ENCODE measurements around the gene PHACTR1. TPM values are rescaled to one million over a fixed set of nuclear protein-coding genes. Genes with fewer than 3 reads are reported as not detected.

Gene PHACTR1
- total RNA-seq, 1 donor from 2014 or later: 8.5 TPM

- Histone ChIP-seq H2AFZ (ENCODE audit: low read depth, low read length) (no peak overlapping the region), H3K4me3 (ENCODE audit: insufficient read depth, low read depth, low read length) (no peak overlapping the region), H3K9ac (ENCODE audit: low read length) (no peak overlapping the region), H3K27me3 (ENCODE audit: insufficient read depth, low read length) (no peaks in the 10 kb centered on the region), H3K36me3 (ENCODE audit: insufficient read depth, low read length) (no peaks in the 10 kb centered on the region), H3K4me1 (ENCODE audit: insufficient read depth, low read length) (no peaks in the 10 kb centered on the region), H3K27ac (ENCODE audit: low read depth, low read length) (no peak overlapping the region), H3K9me3 (ENCODE audit: insufficient read depth, low read depth, low read length) (no peaks in the 10 kb centered on the region), H4K20me1 (ENCODE audit: insufficient read depth, low read length) (no peaks in the 10 kb centered on the region), H3K4me2 (ENCODE audit: low read length) (no peak overlapping the region), H3K79me2 (ENCODE audit: insufficient read depth, low read length) (no peaks in the 10 kb centered on the region)
- no peak overlapping the region for H3K4me3 Mint-ChIP-seq (ENCODE audit: unreplicated experiment)
- DNase-seq (ENCODE audit: low read depth): no peak
- H3K4me1 Mint-ChIP-seq (ENCODE audit: low read depth, unreplicated experiment): no peaks in the 10 kb centered on the region
- no peaks in the 10 kb centered on the region for H3K36me3 Mint-ChIP-seq (ENCODE audit: low read depth, unreplicated experiment)
- no peak for FAIRE-seq
- H3K27me3 Mint-ChIP-seq (ENCODE audit: low read depth, unreplicated experiment): peaks cover 16% of the 10 kb centered on the region
- H3K27ac Mint-ChIP-seq (ENCODE audit: unreplicated experiment): no peak overlapping the region
- H3K9me3 Mint-ChIP-seq (ENCODE audit: unreplicated experiment): peaks cover 3% of the 10 kb centered on the region
- TF ChIP-seq CTCF (IDR thresholded peaks at IDR 0.05; ENCODE audit: insufficient read depth, low read depth, low read length) (no peak), EZH2 (IDR thresholded peaks at IDR 0.05; ENCODE audit: insufficient read depth, low read length) (no peak)
These were observed 193.3 kb downstream of the PHACTR1 start for GRCh38 chr6:12909833-12910232.

- Mint-ChIP-seq H3K36me3 (ENCODE audit: low read depth, unreplicated experiment) (no peaks in the 10 kb centered on the region), H3K27me3 (ENCODE audit: low read depth, unreplicated experiment) (peaks cover 17% of the 10 kb centered on the region), H3K4me3 (ENCODE audit: unreplicated experiment) (no peak overlapping the region), H3K4me1 (ENCODE audit: low read depth, unreplicated experiment) (no peaks in the 10 kb centered on the region), H3K27ac (ENCODE audit: unreplicated experiment) (no peak overlapping the region), H3K9me3 (ENCODE audit: unreplicated experiment) (no peaks in the 10 kb centered on the region)
- H2AFZ ChIP-seq (ENCODE audit: low read depth, low read length): no peak overlapping the region
- H3K36me3 ChIP-seq (ENCODE audit: insufficient read depth, low read length): no peaks in the 10 kb centered on the region
- no peaks in the 10 kb centered on the region for H3K4me1 ChIP-seq (ENCODE audit: insufficient read depth, low read length)
- DNase-seq (ENCODE audit: low read depth): peak; percentile 11
- no peaks in the 10 kb centered on the region for H3K9me3 ChIP-seq (ENCODE audit: insufficient read depth, low read depth, low read length)
- H4K20me1 ChIP-seq (ENCODE audit: insufficient read depth, low read length): no peaks in the 10 kb centered on the region
- no peak overlapping the region for H3K9ac ChIP-seq (ENCODE audit: low read length)
- TF ChIP-seq CTCF (IDR thresholded peaks at IDR 0.05; ENCODE audit: insufficient read depth, low read depth, low read length) (peak; percentile 51), EZH2 (IDR thresholded peaks at IDR 0.05; ENCODE audit: insufficient read depth, low read length) (no peak)
- no peak overlapping the region for H3K4me2 ChIP-seq (ENCODE audit: low read length)
- H3K4me3 ChIP-seq (ENCODE audit: insufficient read depth, low read depth, low read length): no peak overlapping the region
- no peak overlapping the region for H3K27ac ChIP-seq (ENCODE audit: low read depth, low read length)
- FAIRE-seq: no peak
- H3K27me3 ChIP-seq (ENCODE audit: insufficient read depth, low read length): no peaks in the 10 kb centered on the region
- H3K79me2 ChIP-seq (ENCODE audit: insufficient read depth, low read length): no peaks in the 10 kb centered on the region
These were observed 194.9 kb downstream of the PHACTR1 start for GRCh38 chr6:12911427-12911826.

GRCh38 chr6:12913201-12913600, 196.6 kb downstream of the PHACTR1 start:
- Histone ChIP-seq H3K27ac (ENCODE audit: low read depth, low read length) (no peak overlapping the region), H3K4me2 (ENCODE audit: low read length) (no peak overlapping the region), H3K4me3 (ENCODE audit: insufficient read depth, low read depth, low read length) (no peak overlapping the region), H3K9ac (ENCODE audit: low read length) (no peak overlapping the region), H3K27me3 (ENCODE audit: insufficient read depth, low read length) (no peaks in the 10 kb centered on the region), H3K4me1 (ENCODE audit: insufficient read depth, low read length) (no peaks in the 10 kb centered on the region), H3K36me3 (ENCODE audit: insufficient read depth, low read length) (no peaks in the 10 kb centered on the region), H3K9me3 (ENCODE audit: insufficient read depth, low read depth, low read length) (no peaks in the 10 kb centered on the region), H4K20me1 (ENCODE audit: insufficient read depth, low read length) (no peaks in the 10 kb centered on the region), H3K79me2 (ENCODE audit: insufficient read depth, low read length) (no peaks in the 10 kb centered on the region), H2AFZ (ENCODE audit: low read depth, low read length) (no peak overlapping the region)
- no peaks in the 10 kb centered on the region for H3K36me3 Mint-ChIP-seq (ENCODE audit: low read depth, unreplicated experiment)
- H3K27me3 Mint-ChIP-seq (ENCODE audit: low read depth, unreplicated experiment): peaks cover 17% of the 10 kb centered on the region
- FAIRE-seq (no peak), DNase-seq (ENCODE audit: low read depth) (no peak)
- H3K4me1 Mint-ChIP-seq (ENCODE audit: low read depth, unreplicated experiment): no peaks in the 10 kb centered on the region
- H3K4me3 Mint-ChIP-seq (ENCODE audit: unreplicated experiment): no peak overlapping the region
- TF ChIP-seq EZH2 (IDR thresholded peaks at IDR 0.05; ENCODE audit: insufficient read depth, low read length) (no peak), CTCF (IDR thresholded peaks at IDR 0.05; ENCODE audit: insufficient read depth, low read depth, low read length) (no peak)
- H3K9me3 Mint-ChIP-seq (ENCODE audit: unreplicated experiment): peaks cover 3% of the 10 kb centered on the region
- H3K27ac Mint-ChIP-seq (ENCODE audit: unreplicated experiment): no peak overlapping the region

All from astrocyte (in vitro differentiated cells and primary cell).